NOMO-1 (cell line): ENCODE measurements around the gene SLC41A3.

Source experiments
- DNase-seq, 2 experiments: peaks; one replicate each; lab custom pipeline; 2025; ENCODE audit not compliant: unreplicated experiment in 2 of 2; lab: John Stamatoyannopoulos, UW

SLC41A3 gene

GRCh38 chr3:126121074-126121473, 37.1 kb upstream of the SLC41A3 start:
- DNase-seq = no peak

DNA sequence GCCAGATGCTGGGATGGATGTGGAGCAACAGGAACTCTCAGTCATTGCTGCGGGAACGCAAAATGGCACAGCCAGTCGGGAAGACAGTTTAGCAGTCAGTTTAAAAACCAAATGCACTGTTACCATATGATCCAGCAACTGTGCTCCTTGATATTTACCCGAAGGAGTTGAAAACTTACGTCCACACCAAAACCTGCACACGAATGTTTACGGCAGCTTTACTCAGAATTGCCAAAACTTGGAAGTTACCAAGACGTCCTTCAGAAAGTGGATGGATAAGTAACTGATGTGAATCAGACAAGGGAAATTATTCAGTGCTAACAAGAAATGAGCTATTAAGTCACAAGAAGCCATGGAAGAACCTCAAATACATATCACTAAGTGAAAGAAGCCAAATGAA, 36.1 kb upstream of the SLC41A3 start:
- no peak for DNase-seq

GRCh38 chr3:126119008-126119675, 35.2 kb upstream of the SLC41A3 start:
- DNase-seq = no peak

DNA sequence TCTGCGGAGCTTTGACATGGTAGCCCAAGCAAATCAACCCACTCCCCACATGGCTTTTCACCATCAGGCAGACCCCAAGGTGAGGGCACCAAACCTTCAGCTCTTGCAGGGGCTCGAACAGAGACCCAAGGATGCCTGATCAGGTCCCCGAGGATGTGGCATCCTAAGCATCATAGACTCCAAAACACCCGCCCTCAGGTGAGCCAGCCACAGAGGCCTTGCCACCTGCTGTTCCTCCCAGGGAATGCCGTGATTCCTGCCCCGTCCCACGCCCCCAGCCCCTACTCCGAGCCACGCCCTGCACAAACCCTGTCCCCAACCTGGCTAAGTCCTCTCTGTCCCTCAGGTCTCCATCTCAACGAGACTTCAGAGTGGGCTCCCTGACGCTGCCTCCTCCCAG, 34.7 kb upstream of the SLC41A3 start:
- DNase-seq = no peak

GRCh38 chr3:126117786-126118185, 33.9 kb upstream of the SLC41A3 start:
- no peak for DNase-seq

DNA sequence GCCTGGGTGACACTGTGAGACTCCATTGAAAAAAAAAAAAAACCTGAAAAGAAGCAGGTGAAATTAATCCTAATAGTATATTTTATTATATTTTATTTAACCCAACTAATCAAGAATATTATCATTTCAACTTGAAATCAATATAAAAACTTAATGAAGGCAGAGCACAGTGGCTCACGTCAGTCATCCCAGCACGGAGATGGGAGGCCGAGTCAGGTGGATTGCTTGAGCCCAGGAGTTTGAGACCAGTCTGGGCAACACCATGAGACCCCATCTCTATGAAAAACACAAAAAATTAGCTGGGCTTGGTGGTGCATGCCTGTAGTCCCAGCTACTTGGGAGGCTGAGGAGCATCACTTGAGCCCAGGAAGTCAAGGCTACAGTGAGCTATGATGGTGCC, 33.3 kb upstream of the SLC41A3 start:
- no peak for DNase-seq

DNA sequence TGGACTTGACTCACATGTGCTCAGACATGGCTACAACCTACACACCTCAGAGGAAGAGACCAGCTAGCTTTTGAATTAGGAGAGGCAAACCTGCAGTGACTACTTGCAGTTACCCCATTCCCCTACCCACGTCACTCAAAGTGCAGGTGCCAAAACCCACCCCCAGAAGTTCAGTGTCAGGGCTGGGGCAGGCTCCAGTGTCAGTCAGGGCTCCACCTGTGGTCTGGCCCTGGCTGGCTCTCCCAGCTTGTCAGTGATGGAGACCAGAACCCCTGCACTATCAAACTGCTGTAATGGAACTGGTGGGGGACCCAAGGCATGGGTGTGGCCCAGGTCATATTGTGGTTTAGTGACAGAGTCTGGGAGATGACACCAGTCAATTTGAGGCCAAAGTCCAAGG, 32.6 kb upstream of the SLC41A3 start:
- DNase-seq = no peak

GRCh38 chr3:126114443-126115386, 30.8 kb upstream of the SLC41A3 start:
- no peak for DNase-seq

DNA sequence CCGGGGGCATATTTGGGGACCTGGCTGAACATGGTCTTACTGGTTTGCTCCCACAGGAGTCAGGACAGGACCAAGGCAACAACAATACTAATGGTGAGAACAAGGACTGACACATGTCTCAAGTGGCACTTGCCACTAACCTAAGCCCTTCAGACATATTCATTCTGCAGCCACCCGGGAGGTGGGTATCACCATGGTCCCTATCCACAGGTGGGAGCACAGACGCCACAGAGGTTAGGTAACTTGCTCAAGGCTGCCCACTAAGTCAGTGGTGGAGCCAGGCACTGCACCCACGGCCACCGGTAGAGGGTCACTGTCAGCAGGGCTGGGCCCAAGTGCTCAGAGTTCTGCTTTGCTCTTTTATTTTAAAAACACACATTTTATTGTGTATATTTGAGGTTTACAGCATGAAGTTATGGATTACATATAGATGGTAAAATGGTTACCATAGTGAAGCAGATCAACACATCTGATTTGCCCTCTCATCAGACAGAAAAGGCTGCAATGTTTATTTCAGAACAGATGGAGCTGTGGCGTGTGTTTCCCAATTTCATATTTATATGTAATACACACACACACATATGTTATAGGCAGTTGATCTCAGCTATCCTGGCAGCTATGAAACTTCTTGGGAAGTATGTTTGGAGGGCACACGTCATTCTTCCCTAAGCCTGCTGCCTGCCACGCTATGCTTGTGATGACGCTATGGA, 30.0 kb upstream of the SLC41A3 start:
- DNase-seq = no peak

GRCh38 chr3:126113238-126113555, 29.3 kb upstream of the SLC41A3 start:
- DNase-seq = no peak

DNA sequence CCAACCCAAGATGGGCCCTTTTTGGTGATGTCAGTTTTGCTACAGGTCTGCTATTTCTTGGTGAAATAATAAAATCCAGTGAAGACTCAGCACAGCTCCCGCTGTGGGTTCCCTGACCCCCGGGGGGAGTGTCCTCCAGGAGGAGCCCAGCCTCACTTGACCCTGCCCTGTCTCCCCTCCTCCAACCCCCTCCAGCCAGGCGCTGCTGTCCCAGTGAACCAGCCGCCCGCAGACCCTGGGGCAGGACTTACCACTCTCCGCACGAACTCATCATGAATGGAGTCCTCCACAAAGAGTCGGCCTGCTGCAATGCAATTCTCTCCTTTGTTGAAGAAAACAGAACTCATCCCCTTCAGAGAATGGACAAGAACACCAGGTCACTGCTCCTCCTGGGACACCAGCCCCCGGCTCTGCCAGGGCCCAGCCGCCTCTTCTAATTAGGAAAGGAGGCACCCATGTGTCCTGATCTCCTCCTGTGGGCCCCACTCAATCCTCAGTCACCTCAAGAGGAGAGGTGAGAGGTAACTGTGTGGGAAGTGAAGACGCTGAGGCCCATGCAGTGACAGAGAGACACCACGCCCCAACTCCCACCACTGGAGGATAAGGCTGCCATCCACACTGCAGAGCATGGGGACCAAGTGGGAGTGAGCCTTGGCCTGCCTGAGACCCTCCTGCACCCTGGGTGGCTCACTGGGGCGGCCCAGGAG, 28.8 kb upstream of the SLC41A3 start:
- no peak for DNase-seq

DNA sequence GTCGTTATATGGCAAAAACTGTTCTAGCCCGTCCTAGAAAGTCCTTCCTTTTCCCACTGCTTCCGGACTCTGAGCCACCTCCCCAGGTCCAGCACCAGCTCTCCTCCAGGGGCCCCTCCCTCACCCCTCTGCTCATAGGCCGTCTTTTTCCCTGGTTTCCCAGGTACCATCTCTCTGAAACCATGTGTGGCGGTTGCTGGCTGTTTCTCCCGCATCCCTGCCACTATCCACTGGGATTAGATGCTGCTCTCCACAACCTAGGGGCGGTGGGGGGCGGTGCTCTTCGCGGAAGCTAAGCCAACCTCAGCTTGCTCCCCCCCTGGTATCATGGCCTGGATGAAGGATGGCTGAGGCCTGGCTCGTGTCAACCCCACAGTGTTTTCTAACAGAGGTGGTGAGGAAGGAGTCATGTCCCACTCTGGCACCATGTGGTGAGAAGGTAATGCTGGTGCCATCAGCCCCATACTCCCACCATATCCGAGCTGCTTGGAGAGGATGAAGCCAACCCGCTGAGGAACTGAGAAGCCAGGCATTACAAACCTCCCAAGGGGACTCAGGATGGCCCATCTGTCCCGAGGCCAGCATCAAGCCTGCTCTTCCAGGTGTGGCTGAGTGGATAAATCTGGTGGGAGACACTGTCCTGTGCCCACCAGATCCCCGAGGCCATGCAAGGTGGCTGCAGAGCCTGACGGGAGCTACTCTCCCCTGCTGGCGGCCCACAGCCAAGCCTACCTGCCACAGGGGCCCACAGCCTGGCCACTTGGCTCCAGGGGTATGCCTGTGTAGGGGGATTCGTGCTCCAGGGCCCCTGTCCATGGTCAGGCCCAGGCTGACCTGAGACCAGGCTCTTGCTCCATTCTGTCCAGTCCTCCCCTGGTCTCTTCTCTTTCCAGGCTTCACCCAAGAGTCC, 27.9 kb upstream of the SLC41A3 start:
- DNase-seq = no peak

DNA sequence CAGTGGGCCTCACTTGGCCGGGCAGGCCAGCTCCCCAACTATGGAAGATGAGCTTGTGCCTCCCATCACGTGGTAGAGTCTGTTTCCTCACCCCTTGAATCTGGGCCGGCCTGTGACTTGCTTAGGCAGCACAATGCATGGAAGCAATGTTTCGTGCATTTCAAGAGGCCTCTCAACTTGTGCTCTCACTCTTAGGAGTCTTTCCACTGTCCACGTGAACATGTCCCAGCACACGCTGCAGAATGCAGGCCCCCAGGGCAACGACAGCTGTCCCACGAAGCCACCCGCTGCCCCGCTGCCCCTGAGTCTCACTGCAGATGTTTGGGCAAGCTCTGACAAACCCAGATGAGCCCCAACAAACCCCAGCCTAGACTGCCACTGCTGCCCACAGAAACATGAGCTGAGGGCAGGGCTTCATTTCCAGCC, 27.2 kb upstream of the SLC41A3 start:
- DNase-seq = no peak

GRCh38 chr3:126110431-126111125, 26.7 kb upstream of the SLC41A3 start:
- DNase-seq = no peak

- DNase-seq = no peak
These were observed 25.9 kb upstream of the SLC41A3 start for GRCh38 chr3:126109880-126110235.

- DNase-seq = no peak
These were observed 25.4 kb upstream of the SLC41A3 start for GRCh38 chr3:126109146-126109879.

GRCh38 chr3:126108676-126109050, 24.7 kb upstream of the SLC41A3 start:
- DNase-seq = no peak

GRCh38 chr3:126107957-126108675, 24.2 kb upstream of the SLC41A3 start:
- no peak for DNase-seq
